ENCODE results near the gene SMC5.

DNA sequence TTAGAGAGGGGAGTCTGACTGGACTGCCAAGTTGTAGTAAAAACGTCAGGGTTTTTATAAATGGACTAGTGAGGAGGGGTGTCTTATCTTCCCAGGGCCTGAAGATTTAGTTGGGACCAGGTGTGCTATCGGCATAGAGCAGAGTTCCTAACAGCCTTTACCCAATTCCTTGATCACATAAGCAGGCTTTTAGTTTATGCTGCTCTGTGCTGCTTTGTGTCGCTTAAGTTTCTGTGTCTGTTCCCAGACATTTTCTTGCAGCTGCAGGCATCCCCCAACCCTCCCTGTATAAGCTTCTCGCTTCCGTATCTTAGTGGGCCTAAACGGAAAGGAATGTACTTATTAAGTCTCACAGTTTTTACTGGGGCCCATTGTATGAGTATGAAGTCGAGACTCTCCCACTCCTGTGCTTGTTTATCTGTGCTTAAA is 2.6 kb upstream of the SMC5 start:
- no peak for TF ChIP-seq POLR2A (IDR thresholded peaks at IDR 0.05)
- TF ChIP-seq, protein P1, sequence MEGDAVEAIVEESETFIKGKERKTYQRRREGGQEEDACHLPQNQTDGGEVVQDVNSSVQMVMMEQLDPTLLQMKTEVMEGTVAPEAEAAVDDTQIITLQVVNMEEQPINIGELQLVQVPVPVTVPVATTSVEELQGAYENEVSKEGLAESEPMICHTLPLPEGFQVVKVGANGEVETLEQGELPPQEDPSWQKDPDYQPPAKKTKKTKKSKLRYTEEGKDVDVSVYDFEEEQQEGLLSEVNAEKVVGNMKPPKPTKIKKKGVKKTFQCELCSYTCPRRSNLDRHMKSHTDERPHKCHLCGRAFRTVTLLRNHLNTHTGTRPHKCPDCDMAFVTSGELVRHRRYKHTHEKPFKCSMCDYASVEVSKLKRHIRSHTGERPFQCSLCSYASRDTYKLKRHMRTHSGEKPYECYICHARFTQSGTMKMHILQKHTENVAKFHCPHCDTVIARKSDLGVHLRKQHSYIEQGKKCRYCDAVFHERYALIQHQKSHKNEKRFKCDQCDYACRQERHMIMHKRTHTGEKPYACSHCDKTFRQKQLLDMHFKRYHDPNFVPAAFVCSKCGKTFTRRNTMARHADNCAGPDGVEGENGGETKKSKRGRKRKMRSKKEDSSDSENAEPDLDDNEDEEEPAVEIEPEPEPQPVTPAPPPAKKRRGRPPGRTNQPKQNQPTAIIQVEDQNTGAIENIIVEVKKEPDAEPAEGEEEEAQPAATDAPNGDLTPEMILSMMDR (IDR thresholded peaks at IDR 0.05 in 4 of 5, conservative IDR thresholded peaks at IDR 0.05 in 1 of 5) = no peak

Measured in gastrocnemius medialis (tissue), 4 donors.